HCEC 1CT (cell line): ENCODE measurements around the gene ZNF302.

Experiments used
- DNase-seq: peaks from one replicate; pipeline ENCODE4 v3.0.0-alpha.2; 2017

Gene ZNF302

DNA sequence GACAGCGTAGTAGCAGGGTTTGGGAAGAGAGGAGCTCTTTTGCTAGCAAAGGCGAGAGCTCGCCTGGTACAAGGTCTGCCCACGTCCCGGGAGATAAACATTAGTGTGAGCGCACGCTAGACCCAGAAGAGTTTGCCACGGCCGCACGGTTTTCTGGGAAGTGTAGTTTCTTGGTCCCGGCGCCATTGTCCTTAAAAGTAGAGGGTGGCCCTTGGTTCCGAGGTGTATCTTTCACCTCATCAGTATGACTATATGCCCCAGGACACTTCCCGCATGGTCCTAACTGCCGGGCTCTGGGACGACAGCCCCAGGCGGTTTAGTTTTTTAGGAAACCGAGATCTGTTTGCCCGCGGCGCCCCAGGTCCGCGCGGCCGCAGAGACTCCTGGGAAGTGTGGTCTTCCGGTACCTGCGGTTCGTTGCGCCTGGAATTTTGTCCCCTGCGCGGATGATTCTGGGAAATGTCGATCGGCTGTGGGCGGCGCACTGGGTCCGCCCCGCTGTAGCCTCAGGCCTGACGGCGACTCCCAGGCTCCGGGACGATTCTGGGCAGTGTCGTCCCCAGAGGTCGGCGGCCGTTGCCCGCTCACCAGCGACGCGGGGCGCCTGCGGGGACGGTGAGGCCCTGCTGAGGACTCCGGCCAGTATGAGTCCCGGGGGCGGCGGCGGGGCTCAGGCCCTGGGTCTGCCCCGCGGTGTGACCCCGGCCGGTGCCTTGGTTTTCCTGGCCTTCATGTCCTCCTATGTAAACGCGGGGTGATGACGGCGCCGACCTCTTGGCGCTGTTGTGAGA, 56.5 kb downstream of the ZNF302 start, which contains the start of gene ZNF181:
TSS of gene ZNF181 (plus strand) at position 498 of the 791 bp plus-strand sequence. CDS start 795 bp downstream, outside the sequence.
- peak; percentile 90 for DNase-seq

GRCh38 chr19:34734537-34735103, 57.1 kb downstream of the ZNF302 start:
- peak; percentile 84 for DNase-seq
